NCI-H146 treated with DMSO at 0.1 percent for 48 hours (cell line): ENCODE data around the gene TEX53.

Experiments used
- DNase-seq: peaks from one replicate; lab custom pipeline; 2025; ENCODE audit not compliant: unreplicated experiment; lab: John Stamatoyannopoulos, UW

The TEX53 gene

DNA sequence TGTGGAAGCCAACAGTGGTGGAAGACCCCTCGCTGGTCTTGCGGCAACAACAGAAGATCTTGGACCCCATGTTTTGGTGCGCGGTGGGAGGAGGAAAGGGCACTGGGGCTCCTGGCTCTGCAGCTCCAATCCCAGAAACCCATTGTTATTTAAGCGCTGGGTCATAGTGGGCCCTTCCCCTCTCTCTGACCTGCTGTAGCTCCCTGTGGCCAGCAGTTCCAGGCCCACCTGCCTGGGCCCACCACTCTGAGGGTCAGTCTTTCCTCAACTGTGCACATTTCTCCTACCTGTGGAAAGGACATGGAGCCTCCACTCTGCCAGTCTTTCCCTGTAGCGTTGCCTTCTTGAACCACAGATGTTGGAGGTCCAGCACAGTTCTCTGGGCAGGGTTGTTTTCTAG, at the start of gene TEX53:
TEX53 (minus strand) TSS at position 101 of the 400 bp plus-strand sequence; CDS start at position 70, 31 bp downstream.
- DNase-seq: no peak

DNA sequence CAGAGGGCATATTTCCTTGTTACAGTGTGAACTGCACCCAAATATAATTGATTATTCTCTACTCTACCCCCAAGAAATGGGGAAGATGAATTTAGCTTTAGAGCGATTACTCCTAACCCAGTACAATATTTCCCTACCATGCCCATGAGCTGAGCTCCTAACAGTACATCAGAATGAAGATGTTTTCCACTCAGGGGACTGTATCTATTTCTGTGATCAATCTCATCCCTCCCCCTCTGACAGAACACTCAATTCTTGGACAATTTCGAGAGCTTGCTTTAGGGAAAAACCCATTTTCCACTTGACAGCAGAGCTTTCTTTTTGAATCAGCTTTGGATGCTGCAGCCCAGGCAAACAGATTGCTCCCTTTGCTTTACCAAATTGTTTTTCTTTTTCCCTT, 49.1 kb upstream of the TEX53 start:
- DNase-seq: no peak

DNA sequence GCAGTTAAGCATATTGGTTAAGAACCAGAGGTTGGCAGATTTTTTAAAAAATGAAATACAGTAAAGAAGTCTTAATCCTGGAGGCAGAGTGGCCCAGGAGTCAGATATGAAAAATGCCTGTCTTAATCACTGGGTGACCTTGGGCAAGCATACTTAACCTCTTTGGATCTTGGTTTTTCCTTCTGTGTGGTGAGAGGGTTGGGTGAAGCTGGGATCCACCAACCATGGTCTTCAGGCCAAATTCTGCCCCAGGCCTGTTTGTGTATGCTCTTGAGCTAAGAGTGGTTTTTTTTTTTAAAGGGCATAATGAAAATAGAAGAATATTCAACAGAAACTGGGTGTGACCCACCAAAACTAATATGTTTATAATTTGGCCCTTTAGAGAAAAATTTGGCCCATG, 44.4 kb upstream of the TEX53 start:
- no peak for DNase-seq

DNA sequence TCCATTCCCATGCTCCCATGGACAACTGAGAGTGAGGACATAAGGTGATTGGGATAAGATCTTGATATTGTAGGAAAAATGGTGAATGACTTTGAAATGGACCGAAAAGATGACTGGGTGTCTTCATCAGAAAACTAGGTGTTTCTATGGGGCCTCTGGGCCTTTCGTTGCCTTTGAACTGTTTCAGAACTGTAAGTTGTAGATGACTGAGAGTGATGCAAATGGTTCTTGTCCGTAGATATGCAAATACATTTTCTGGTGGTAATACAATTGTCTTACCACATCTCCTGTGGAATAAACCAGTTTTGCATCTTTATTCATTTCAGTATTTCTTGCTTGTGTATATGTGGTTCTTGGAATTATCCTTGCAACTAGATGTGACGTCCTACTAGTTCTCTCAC, 40.3 kb upstream of the TEX53 start:
- no peak for DNase-seq

DNA sequence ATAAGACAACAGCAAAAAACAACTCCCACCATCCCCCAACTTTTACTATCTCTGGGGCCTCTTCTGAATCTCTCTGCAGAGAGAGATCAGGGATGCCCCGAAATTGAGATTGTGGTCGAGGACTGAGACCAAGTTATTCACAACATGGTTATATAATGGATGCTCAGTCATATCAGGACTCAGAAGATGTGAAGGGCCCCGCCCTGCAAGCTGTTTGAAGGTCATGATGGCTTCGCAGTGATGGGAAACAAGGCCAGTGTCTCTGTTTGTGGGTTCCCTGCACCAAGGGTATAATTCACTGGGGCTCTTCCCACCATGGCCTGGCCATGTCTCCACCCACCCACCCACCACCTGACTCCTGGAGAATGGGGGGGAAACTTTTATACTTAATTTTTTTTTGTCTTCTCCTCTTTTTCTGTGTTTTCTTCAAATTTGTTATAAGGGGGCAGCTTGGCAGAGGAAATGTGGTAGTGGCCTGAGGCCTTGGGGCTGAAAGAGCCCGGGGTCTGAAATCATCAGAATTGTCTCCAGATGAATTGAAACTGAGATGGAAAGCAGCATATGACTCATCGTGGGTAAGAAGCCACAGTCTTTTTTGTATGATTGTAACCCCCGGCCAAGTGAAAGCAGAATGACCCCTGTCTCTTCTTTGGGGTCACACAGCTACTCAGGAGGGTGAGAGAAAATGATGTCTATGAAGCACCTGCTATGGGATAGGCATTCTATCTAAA, 39.4 kb upstream of the TEX53 start:
- DNase-seq: no peak

DNA sequence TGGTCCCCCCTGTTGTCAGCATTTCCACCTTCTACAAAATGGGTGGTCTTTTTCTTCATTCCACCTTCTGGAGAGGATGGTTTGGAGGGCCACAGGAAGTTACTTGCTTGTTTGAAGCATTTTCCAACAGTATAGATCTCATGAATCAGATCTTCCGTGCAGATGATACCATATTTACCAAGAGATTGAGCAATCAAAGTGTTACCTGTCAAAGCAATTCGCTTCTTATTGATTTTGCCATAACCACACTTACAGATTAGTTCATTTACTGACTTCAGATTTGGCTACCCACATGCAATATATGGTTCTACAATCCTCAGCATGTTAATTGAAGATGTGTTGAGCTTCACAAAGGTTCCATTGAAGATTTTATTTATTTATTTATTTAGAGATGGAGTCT, 38.3 kb upstream of the TEX53 start:
- no peak for DNase-seq

DNA sequence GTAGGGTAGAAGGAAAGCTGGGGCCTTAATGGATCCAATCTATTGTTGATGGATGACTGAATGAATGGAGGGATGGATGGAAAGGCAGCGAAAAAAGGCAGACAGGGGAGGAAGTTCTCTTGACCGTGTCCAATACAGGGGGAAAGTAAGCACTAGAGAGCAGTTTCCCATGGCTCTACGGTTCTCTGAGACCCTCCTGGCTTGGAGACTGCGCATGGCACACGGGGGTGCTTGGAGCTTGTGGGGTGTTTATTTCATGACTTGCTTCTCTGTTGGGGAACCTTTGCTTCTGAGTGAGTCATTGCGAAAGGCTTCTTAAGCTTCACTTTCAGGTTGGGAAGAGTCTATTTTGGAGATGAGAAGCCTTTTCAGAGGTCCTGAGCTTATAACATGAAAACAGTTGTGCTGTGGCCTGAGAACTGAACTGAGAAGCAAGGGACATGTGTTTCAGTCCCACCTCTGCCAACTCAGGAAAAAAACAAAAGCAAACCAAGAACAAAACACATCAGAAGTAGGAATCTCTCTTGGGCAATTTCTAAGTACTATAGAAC, 37.2 kb upstream of the TEX53 start:
- DNase-seq: no peak

DNA sequence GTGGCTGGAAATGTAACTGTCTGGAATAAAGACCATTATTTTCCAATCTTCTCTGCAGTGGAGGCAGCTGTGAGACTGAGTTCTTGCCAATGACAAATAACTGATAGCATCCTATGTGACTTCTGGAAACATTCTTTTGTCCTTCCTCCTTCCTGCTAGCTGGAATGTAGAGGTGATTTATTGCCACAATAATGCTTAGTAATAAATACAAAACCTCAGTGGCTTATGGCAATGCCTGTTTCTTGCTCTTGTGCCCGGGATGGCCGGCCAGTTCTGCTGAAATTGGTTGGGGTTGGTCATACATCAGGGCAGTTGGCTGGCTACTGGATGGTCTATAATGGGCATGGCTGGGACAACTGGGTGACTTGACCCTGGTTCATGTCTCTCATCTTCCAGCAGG, 36.5 kb upstream of the TEX53 start:
- DNase-seq: no peak

DNA sequence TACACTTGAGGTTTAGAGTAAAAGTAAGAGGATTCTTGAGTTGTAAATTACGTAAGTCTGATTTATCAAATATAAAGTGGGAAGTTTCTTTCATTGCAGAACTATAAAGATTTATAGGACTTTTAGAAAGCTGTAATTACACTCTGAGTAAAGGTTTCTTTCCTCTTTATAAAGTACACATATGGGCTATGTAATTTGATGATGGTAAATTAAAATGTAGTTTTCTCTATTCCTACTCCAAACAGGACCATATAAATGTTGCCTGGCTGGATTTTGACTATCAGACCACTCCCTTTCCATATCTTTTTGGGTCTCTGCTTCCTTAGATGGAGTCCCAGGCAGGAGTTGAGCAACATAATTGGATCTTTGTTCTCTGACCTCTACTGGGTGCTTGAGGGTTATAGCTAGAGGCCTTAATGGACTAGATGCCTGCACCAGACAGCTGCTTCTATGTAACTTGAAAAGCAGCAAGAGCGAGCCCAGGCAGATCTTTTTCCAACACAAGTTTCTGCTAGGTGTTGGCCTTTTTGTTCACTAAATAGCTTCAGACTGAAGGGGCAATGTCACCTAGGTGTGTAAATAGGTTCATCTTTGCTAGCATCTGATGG, 35.7 kb upstream of the TEX53 start:
- no peak for DNase-seq

DNA sequence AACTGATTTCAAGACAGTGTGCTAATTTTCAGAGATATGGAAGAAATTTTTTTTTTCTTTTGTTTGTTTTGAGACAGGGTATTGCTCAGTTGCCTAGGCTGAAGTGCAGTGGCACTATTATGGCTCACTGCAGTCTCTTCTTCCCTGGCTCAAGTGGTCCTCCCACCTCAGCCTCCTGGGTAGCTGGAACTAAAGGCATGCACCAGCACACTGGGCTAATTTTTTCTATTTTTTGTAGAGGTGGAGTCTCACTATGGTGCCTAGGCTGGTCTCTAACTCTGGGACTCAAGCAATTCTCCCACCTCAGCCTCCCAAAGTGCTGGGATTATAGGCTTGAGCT, 34.3 kb upstream of the TEX53 start:
- no peak for DNase-seq

DNA sequence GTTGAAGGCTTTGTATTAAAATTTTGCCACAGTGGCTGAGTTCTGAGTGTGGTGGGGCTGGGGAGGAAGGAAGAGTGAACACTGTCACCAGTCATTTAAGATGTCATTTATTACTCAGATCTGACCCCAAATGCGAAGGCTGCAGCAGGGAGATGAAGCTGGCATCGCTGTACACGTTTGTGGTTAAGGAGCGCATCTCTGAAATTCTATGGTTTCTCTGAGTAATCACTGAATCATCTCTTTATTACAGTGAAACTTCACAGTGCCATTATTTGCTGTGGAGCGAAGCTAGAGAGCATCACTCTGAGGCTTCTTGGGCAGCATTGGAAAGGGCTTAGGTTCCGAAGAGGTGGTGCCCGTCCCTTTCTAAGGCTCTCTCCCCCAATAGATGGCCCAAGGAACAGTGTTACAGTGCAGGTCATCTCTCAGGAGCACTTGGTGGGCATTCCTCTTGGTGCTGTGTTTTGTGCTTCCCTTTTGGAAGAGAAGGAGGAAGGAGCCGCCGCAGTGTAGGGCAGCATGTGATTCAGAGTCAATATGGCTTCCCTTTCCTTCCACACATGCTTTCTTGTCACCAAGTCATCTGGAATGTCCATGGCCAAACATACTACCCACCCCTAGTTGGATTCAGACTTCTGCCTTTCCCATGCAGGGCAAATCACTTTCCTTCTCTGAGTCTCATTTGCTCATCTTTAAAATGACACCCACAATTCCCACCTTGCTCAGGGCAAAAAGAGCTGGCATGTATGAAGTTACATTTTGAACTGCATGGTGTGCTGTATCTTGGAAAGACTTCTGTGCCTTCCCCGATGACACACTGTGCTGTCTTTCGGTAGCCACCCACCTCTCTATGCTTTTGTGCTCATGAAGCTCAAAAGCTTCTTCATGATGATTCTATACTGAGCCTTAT, 33.7 kb upstream of the TEX53 start:
- no peak for DNase-seq

DNA sequence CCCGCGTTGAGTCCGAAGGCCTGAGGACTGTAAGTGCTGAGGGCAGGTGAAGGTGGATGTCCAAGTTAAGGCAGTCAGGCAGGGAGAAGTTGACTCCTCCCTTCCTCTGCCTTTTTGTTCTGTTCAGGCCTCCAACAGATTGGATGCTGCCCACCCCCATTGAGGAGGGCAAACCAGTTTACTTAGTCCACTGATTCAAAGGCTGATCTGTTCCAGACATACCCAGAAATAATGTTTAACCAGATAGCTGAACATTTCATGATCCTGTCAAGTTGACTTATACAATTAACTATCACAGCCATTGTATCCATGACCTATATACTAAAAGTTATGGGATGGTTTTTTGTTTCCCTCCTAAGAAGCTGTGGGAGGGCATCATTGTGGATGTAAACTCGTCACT, 32.7 kb upstream of the TEX53 start:
- DNase-seq: no peak

DNA sequence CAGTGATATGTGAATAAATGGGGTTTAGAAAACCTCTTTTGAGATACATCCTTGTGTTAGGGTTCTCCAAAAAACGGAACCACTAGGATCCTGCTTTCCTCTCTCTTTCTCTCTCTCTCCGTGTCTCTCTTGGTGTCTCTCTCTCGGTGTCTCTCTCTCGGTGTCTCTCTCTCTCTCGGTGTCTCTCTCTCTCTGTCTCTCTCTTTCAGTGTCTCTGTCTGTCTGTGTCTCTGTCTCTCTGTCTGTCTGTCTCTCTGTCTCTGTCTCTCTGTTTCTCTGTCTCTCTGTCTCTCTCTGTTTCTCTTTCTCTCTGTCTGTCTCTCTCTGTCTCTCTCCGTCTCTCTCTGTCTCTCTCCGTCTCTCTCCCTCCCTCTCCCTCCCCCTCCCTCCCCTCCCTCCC, 32.2 kb upstream of the TEX53 start:
- DNase-seq: no peak

DNA sequence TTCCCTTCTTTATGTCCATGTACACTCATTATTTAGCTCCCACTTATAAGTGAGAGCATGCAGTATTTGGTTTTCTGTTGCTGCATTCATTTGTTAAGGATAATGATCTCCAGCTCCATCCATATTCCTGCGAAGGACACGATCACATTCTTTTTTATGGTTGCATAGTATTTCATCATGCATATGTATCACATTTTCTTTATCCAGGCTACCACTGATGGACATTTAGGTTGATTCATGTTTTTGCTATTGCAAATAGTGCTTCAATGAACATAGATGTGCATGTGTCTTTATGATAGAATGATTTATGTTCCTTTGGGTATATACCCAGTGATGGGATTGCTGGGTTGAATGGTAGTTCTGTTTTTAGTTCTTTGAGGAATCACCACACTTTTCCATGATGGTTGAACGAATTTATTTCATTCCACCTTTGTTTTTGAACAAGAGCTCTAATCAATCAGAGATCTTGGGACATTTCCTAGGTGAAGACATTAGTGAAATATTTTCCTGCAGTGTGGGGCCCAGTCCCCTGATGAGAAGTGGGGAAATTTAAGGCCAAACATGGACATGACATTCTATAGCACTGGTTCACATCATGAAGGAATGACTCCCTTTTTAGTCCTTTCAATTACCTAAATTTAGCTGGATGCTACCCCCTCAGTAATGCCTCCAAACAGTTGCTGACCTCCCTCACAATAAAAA, 31.5 kb upstream of the TEX53 start:
- no peak for DNase-seq

DNA sequence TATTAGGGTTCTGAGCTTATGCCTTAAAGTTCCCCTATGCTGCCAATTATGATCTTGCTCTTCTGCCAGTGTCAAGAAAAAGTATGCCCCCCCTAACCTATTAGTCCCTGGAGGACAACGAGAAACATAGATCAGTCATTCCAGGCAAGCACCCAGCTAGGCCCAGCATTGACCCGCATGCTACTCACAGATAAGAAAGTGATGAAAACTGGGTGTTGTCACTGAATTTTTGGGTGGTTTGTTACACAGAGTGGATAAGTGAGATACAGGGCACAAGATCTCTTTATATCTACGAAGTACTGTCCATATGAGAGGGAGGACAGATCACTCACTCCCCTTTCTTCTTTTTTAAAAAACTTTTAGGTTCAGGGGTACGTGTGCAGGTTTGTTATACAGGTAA, 30.8 kb upstream of the TEX53 start:
- no peak for DNase-seq

DNA sequence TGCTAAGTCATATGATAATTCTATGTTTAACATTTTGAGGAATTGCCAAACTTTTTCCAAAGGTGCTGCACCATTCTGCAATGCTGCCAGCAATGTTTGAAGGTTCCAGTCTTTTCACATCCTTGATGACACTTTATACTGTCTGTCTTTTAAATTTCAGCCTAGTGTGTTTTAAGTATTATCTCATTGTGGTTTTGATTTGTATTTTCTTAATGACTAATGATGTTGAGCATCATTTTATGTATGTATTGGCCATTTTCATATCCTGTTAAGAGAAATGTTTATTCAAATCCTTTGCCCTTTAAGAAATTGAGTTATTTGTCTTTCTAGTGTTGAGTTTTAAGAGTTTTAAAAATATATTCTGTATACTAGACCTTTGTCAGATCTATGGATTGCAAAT, 29.4 kb upstream of the TEX53 start:
- DNase-seq: no peak

DNA sequence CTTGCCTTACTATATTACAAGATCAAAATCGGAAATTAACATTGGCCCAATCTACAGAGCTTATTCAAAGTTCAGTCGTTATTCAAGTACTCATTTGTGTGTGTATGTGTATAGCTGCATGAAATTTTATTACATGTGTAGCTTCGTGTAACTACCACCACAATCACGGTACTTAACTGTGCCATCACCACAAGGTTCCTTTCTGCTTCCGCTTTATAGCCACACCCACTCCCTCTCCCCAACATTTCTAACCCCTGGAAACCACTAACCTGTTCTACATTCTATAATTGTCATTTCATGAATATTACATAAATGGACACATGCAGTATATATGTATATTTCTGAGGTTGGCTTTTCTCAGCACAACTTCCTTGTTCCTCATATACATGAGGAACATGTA, 28.3 kb upstream of the TEX53 start:
- DNase-seq: no peak

DNA sequence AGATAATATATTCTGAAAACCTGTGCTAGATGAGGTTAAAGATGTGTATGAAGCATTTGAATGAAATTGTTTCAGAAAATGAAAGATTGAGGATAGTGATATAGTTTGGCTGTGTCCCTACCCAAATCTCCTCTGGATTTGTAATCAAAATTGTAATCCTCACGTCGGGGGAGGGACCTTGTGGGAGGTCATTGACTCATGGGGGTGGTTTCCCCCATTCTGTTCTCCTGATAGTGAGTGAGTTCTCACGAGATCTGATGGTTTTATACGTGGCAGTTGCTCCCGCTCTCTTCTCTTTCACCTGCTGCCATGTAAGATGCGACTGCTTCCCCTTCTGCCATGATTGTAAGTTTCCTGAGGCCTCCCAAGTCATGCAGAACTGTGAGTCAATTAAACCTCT, 26.4 kb upstream of the TEX53 start:
- no peak for DNase-seq

DNA sequence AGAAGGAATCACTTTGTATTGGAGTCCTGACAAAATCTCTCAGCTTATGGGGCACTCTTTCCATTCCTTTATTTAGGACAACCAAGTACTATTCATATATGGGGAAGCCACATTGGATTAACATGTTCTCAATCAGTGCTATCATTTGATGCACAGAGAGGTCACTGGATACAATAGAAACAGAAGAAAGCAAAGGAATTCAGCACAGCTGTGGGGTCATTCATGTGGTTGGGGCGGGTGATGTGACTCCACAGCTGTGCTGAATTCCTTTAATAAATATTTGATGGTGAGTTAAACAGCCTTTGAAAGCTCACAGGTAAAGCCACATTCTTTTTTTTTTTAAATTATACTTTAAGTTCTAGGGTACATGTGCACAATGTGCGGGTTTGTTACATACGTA, 25.2 kb upstream of the TEX53 start:
- DNase-seq: no peak

DNA sequence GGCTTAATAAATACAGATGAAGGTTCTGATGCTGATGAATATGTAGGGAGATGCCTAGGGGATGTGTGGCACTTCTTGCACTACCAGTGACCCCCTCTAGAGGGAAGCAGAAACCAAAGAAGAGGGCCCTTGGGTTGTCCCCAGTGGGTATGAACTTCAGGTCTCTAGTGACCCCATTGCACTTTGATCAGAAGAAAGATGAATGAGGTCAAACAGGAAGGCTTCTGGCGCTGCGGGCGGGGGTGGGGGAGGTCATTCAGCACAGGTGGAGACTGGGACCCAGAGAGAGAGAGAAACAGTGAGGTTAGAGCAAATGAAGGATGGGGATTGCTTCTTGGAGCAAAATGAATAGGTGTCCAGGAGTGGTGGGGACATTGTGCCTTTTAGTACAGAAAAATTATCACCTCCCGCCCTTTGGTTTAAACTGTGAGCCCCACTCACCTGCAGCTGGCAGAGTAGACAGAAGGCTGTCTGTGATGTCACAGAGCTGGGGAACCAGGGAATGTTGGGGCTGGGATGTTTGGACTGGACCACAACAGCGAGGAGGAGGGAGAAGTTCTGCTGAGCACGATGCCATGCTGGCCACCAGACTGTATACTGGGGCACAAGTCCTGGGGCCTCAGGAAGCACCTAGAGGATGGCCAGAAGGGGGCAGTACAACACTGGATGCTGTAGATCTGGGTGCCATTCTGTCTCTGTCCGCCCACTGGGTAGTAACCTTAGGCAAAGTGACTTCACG, 24.2 kb upstream of the TEX53 start, which contains the start of gene TEX48:
TEX48 (minus strand) TSS at position 599 of the 739 bp plus-strand sequence. CDS start 10,469 bp downstream, outside the sequence.
- peak; percentile 46 for DNase-seq
